Superior temporal gyrus (tissue), 1 donor: Measurements from ENCODE around the gene CELF4.
"Not testable (repeated sequence)": the region's sequence is repeated elsewhere in the genome, so short reads cannot be mapped to it uniquely, and the experiment has no call there.

Source experiments
- DNase-seq: peaks from one replicate; pipeline ENCODE4 v3.0.0-alpha.2; 2016; ENCODE audit errors: extremely low spot score

CELF4 gene

DNA sequence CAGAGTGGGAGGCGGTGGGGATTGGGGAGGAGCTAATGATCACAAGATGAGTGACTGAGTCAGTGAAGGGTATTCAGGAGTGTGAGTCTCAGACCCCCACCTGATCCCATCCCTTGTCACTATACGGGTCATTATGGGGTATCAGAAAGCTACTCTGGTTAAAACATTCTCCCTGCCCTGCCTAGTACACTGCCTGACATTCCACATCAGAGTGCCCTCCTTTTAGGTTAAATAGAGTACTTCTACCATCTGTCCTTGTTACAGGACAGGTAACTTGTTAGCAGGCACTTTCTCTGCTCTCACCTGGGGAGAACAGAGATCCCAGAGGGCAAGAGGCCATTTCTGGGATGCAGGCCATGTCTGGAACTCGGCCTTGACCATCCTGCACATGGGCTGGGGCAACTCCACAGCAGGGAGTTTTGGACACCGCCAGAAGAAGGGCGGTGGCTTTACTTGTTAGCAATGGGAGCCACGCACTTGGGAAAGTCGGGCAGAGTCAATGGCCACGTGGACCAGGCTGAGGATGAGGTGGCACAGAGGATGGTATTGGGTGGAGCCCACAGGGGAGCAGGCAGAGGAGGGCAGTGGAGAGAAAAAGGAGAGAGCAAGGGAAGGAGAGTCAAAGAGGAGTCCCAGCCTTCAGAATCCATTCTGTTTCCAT lies 98.5 kb downstream of the CELF4 start:
- DNase-seq = no peak

DNA sequence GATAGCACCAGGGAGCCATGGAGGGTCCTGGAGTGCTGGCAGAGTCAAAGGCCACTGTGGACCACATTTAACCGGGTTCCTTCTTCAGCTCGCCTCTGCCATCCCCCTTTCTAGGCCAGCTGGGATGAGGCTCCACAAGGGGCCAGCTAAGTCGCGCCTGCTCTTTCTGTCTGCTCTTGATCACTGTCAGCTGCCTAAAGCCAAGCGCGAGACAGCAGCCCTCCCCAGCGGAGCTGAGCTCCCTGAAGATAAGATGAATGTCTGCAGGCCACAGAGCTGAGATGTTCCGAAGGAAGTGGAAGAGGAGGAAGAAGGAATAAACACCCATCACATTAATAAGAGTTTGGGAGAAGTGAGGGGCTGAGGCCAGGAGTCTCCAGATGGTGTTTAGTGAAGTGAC lies 99.6 kb downstream of the CELF4 start:
- DNase-seq = no peak

DNA sequence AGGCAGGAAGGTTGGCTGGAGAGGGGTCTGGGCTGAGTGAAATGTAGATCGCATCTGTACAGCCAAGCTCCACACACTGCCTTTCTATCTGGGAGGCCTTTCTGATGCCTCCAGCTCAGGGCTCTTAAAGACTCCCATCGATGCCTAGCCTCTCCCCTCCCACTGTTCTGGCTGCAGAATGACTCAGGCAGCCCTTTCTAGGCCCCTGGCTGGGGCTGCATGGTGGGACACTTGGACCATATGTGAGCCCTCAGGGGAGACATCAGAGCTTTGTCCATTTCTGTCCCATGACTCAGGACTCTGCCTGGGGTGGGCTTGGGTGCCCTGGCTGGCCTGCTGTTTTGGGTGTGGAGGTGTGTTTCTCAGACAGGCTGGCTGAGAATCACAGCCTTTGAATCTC lies 101.3 kb downstream of the CELF4 start:
- DNase-seq = no peak

DNA sequence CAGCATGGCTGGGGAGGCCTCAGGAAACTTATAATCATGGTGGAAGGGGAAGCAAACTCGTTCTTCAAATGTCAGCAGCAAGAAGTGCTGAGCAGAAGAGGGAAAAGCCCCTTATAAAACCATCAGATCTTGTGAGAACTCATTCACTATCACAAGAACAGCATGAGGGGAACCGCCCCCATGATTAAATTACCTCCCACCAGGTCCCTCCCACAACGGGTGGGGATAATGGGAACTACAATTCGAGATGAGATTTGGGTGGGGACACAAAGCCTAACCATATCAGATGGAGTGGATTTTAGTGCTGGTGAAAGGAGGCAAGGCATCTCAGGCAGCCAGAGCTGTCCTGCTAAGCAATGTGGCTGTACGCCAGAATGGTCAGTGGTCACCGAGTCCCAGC lies 104.3 kb downstream of the CELF4 start:
- DNase-seq = not testable (repeated sequence)

DNA sequence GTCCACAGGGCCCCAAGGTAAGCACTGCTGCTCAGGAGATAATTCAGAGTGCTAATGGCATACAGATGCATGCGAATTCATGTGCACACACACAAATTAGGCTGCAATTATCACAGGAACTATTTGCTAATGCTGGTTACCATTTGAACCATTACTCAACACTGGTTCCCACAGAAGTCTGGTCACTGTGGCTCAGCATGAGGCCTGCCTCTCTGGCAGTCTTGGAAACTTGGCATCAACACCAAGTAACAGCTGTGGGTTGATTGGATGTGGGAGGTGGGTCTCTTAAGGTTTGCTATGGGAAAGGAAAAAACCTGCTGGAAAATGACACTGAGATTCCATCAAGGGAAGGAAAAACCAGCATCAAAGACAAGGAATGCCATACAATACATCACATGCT lies 105.0 kb downstream of the CELF4 start:
- no peak for DNase-seq

DNA sequence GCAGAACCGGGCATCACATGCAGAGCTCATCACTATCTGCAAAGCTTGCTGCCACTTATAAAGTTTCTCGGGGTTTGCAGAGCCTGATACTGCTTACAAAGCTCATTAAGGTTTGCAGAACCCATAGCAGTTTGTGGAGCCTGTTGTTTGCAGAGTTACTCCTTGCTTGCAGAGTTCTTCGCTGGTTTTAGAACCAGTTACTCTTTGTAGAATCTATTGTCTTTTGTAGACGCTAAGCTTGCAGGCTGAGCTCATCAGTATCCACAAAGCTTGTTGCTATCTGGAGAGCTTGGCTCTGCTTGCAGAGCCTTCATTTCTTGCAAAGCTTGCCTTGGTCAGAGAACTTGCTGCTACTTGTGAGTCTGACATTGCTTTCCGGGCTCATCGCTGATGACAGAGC lies 106.9 kb downstream of the CELF4 start:
- no peak for DNase-seq

DNA sequence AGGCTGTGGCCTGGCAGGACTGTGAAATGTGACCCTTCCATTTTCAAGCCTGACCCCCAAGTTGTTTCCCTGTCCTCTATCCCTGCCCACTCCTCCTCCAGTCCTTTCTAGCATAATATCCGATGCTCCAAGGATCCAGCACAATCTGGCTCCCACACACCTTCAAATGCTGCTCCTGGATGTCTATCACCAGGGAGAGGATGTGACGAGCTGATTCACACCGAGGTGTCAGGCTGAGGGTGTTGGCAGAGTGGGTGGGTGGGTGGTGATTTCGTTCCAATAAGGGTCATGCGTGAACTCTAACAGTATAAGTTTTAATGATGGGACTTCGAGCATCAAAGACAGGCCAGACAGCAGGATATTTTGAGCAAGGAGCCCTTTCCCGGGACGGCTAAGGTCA lies 107.8 kb downstream of the CELF4 start:
- DNase-seq = no peak

DNA sequence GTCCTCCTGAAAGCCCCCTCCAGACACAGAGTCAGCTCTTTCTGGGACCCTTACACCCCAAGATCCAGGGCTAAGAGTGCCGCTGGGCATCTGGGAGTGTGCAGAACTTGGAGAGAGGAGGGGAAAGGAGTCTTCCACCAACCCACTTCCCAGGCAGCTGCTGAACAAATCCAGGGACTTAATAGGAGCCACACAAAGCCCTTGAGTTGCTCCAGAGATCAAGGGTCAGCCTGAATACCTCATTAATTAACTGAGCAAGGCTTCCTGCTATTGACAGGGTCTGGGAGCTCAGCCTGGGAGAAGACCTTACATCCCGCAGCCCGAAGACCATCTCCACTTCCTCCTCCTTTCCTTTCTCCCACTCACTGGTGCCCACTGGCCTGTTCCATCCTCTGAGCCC lies 108.3 kb downstream of the CELF4 start:
- no peak for DNase-seq

DNA sequence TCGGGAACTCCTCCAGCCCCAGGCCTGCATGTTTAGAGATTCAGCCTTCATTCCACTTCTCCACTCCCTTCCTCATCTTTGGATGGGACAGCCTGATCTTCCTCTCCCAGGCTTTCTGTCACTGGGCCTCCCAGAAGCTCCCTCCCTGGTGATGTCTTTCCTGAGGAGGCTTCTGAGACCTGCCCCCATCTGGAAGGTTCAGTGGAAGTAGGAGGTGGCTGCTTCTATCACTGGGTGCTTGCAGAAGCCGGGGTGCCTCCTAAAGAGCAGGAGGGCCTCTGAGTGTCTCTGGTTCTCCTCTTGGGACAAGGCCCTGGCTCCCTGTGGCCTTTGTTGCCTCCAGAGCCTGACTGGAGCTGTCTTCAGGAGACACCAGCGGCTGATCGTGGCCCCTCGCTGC lies 108.7 kb downstream of the CELF4 start:
- no peak for DNase-seq

DNA sequence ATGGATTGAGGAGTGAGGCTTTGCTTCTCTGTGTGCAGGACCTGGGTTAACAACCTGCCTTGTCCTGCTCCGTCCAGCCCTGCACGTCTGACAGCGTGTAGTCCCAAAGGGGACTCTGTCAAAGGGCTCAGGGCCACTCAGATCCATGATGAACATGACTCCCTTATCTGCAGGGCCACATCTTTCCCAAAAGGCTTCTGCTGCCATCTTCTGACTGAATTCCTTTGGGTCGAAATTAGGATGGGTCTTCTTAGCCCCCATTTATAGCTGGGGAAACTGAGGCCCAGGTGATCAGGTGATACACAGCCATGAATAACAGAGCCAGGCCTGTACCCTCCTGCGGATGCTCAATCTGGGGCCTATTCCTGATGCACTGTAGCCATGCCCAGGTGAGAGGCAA lies 109.2 kb downstream of the CELF4 start:
- DNase-seq = no peak

DNA sequence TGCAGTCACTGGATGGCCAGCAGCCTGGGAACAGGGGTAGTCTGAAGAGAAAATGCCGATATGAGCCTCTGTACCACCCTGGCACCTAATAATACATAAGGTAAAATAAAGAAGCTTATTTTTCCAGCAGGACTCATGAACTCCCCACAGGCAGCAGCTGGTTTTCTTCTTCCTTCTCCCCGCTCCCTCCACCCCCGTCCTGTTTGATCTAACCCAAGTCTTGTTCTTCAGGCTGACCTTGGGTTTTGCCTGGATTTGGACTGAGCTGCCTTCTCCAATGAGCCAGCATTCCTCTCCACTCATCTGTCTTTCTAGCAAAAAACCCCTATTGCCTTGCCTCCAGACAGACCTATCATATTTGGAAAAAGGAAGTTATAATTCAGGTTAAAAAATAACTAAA lies 111.8 kb downstream of the CELF4 start:
- DNase-seq = no peak

DNA sequence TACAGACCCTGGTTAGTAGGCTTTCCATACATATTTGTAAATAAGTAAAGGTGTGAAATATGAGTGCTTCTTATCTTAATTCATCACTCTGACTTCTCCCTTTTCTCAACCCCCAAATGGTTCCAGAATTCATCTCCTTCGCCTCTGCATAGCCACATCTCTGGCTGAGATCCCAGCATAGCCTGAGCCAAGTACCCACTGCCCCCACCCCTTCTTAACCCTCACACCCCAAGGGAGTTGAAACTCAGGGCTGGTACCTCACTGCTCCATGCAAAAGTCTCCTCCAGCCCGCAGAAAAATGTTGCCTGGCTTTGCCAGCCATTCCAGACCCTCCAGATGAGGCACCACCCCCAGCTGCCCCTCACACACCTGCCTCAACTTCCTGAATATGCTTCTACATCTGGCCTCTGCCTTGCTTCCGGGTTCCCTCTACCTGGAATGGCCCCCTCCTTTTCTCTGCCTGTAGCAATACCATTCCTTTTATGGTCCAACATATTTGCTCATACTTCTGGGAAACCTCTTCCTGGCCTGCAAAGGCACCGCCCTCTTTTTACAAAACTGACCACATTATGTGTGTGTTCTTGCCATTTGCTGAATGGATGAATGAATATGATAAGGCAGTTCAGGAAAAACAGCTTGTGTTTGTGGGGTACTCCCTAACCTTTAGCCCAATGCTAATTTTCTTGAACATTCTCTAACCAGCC lies 112.8 kb downstream of the CELF4 start:
- DNase-seq = no peak

DNA sequence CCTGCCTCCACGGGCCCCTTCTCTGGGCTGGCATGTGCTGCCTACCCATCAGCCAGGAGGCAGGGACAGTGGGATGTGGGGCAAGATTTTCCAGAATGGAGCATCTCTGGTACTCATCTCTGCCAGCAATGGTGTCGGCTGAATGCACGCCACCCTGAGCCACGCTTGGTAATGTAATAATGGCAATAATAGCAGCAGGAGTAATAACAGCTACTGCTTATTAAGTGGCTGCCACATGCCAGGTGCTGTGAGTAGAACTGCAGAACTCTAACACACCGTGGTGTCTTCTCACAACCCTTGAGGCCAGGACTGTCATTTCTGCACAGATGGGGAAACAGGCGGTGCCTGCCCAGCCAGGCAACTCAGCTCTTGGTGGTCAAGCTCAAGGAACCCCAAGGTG lies 113.6 kb downstream of the CELF4 start:
- no peak for DNase-seq

DNA sequence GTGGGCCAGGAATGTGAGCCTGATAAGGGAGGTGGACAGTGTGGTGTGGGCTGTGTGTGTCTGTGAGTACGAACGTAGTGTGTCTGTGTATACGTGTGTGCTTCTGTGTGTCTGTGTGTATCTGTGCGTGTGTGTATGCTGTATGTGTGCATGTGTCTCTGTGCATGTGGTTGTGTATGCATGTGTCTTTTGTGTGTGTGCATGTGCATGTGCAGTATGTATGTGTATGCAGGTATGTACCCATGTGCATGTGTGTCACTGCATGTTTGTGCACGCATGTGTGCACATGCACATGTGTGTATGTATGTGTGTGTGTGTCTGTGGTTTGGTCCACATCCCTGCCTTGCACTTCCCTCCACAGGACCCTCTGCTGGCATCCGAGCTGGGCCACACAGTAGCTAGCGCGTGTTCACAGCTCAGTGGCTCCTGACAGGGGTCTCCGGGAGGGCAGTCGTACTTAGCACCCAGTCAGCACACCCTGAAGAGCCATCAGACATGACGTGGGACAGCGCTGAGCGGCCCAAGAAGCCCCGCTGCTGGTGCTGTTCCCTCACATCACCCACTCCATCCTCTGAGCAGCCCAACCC lies 114.3 kb downstream of the CELF4 start:
- no peak for DNase-seq

DNA sequence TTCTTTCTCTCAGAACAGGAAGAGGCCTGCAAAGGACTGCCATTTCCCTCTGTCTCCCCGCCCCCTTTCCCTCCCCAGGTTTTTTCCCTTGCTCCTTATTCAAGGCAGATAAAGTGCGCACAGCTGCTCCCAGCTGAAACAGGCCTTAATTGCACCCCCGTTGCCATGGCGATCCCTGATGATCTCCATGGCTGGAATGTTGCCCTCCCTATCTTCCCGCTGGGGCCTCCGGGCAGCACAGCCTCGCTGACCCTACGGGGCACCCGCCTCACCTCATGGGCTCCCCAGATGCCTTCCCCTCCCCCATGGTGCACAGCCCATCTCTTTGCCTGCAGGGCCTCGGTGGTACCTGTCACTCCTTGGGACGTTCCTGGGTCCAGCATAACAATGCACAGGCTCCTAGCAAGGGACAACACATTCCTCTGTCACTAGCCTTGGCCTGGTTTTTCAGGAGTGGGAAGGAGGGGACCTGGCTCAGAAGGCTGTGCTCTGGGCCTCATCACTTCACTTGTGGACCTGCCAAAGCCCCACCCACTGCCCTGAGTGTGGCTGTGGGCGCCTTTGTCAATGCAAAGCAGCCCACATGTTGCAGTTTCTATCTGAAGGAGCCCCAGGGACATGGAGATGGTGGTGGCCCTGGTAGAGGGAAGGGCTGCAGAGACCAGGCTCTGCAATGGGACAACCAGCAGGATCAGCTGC lies 115.0 kb downstream of the CELF4 start:
- no peak for DNase-seq

DNA sequence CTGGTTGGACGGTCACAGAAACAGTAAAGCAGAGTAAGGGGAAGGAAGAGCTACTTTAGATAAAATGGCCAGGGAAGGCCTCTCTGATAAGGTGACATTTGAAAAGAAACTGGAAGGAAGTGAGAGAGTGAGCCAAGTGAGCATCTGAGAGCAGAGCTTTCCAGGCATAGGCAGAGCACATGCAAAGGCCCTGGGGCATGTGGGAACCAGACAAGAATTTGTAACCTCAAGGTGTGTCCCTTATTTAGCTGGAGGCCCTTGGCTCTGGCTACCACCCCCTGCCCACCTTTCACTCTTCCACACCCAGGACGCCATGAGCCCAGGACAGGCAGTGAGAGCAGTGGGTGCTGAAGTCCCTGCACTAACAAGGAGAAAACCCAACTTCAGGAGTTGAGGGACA lies 116.0 kb downstream of the CELF4 start:
- DNase-seq = no peak

DNA sequence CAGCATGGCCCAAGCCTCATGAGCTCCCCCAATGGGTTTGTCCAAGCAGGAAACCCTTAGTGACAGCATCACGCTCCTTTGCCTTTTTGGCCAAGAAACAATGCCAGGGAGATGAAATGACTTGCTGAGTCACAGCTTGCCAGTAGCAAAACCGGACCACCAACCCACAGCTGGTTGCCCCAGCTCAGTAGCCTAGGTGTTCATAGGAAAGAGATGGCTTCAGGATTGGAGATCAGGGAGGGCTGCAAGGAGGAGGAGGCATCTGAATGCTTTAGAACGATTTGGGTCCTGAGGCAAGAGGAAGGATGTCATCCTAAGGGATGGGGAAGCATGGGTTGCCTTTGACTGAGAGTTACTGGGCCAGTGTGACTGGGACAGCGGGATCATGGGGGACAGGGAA lies 116.7 kb downstream of the CELF4 start:
- DNase-seq = no peak

DNA sequence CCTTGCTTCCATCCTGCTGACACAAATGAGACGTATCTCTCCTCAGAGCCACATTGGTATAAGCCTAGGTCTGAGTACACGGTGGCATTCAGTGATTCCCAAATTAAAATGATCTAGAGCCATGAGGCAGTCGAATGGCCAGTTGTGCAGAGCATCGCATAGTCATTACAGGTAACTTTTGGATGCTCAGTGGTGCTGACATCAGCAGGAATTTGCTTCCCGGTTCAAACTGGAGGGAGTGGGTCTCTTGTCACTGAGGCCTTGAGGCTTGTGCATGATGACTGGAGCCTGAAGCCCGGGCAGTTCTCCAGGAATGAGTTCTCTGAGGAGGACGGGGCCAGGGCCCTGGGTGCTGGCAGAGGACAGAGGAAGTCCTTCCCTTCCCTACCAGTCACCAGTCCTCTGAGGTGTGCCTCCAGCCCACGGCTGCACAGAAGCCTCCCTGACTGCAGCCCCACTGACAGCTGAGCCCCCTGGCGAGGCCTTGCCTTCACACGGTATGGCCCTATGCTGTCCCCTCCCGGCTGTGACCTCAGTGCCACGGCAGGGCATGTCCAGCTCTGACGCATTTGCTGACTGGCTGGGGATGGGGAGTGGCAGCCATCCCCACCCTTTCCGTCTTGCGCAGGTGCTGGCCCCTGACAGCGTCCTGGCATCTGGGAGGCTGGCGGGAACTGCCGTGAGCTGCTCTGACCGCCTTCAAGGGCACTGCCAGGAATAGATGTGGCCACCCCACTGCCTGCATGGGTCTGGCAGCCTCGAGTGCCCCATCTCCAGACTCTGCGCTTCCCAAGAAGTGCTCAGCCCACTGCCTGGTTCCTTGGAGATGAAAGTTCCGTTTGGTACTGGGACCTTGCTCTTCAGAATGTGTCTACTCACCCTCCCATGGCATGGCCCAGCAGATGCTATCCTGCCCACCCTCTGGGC lies 117.4 kb downstream of the CELF4 start:
- no peak for DNase-seq

DNA sequence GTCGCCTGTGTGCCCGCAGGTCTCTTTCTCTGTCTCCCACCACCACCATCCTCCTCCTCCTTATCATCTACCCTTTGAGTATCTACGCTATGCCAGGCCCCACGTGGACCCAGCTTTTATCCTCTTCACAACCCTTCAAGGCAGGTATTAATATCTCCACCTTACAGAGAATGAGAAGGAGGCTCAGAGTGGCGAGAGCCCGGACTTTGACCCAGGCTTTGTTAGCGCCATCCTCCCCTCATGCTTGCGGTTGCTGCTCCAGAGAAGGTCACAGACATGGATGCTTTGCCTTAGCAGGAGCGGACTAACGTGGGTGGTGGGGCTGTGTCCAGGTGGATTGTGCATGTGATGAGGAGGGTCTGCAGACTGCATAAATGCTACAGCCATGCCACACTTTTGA lies 119.8 kb downstream of the CELF4 start:
- DNase-seq = no peak

DNA sequence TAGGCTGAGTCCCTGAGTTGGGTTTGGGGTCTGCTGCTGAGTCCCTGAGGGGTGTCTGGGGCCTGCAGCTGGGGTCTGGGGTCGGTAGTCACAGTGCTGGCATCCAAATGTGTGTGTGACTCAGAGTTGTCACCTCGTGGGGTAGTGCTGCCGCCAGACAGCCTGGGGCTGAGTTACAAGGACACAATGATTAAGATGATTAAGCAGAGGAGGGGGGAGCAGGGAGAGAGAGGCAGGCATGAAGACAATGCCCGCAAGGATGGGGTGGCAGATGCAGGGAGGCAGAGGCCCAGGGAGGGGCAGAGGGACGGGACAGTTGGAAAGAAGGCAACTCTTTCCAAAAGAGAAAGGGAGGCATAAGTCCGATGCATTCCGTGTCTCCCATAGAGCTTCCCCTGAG lies 120.2 kb downstream of the CELF4 start:
- DNase-seq = no peak

DNA sequence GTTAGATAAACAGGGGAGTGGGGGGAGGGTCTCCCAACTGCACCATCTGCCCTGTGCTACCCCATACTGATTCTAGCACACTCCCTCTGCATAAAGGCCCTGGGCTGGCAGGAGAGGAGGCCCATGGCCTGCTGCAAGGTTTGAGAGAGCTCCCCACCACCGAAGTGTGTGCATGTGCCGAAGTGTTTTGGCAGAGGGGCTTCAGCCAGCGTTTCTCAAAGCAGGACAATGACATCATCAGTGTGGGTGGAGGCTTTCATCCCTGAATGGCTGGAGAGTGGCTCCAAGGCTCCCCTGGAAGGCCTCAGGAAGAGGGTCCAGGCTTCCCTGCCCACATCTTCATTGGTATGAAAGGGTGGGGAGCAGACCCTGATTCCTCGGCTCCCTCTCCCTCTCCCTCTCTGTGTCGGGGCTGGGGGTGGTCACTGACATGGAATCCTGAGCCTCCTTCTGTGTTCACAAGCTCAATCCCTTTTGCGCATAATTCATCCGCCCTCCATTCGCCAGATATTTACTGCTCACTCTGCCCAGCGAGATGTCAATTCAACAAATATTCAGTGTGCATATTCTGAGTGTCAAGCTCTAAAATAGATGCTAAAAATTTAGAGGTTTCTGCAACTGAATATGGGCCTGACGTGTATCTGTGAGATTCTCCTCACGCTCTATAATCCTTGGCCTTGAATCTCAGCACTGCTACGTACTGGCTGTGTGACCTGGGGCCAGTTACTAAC lies 122.1 kb downstream of the CELF4 start:
- DNase-seq = no peak
